Measurements from ENCODE around the gene SOBP.

DNA sequence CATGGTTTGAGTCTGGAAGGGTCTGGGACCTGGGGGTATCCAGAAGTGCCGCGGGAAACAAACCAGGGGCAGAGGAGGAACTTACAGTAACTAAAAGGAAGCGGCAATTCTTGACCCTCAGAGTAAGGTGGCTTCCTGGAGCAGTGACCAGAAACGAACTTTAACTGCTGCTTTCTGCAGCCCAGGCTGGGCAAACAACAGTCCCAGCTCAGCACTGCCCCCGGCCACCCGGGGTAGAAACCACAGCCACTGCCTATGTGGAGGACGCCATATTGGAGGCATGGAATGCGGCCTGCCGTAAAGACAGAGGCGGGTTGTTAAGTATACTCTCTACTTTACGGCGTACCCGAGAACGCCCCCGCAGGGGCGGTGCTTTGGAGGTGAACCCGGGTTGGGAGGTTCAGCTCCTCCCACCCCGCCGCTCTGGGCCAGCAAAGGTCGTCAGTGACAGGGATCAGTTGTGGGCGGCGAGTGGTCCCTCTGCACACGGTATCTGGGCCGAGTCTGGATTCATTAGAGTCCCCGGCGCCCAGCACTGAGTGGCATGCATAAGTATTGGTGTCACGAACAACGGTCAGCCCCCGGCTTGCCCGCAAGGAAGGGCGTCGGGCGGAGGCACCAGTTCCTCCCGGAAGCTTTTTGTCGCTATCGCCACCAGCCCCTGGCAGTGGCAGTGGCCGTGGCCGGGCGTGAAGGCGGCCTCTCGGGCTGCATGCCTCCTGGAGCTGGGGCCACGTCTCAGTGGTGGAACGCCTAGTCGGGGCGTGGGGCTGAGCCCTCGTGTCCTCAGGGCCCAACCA lies 30.4 kb upstream of the SOBP start, which contains the start of gene PDSS2:
- TF ChIP-seq ARNTL (CRISPR knock-in tag; IDR thresholded peaks at IDR 0.05; ENCODE audit: borderline replicate concordance, low read depth) (no peak), TOX (CRISPR knock-in tag; IDR thresholded peaks at IDR 0.05; ENCODE audit: borderline replicate concordance) (no peak), PPARA (CRISPR knock-in tag; IDR thresholded peaks at IDR 0.05; ENCODE audit: borderline replicate concordance) (no peak), ZC3H10 (CRISPR knock-in tag; IDR thresholded peaks at IDR 0.05) (no peak), GLIS3 (CRISPR knock-in tag; IDR thresholded peaks at IDR 0.05) (no peak)
- TF ChIP-seq, protein P1, sequence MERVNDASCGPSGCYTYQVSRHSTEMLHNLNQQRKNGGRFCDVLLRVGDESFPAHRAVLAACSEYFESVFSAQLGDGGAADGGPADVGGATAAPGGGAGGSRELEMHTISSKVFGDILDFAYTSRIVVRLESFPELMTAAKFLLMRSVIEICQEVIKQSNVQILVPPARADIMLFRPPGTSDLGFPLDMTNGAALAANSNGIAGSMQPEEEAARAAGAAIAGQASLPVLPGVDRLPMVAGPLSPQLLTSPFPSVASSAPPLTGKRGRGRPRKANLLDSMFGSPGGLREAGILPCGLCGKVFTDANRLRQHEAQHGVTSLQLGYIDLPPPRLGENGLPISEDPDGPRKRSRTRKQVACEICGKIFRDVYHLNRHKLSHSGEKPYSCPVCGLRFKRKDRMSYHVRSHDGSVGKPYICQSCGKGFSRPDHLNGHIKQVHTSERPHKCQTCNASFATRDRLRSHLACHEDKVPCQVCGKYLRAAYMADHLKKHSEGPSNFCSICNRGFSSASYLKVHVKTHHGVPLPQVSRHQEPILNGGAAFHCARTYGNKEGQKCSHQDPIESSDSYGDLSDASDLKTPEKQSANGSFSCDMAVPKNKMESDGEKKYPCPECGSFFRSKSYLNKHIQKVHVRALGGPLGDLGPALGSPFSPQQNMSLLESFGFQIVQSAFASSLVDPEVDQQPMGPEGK (CRISPR knock-in tag; IDR thresholded peaks at IDR 0.05; ENCODE audit: borderline replicate concordance): no peak

Data from SK-N-SH treated with all-trans-retinoic acid at 6 μM for 48 hours (cell line).